H9 (cell line): ENCODE data around the gene SCFD1. TPM values are rescaled to one million over a fixed set of nuclear protein-coding genes. Genes with fewer than 3 reads are reported as not detected.

ENCODE experiments used
- DNase-seq: peaks from one replicate; pipeline ENCODE4 v3.0.0-alpha.2; 2017
- H2AFZ ChIP-seq: one replicate; pipeline ENCODE4 v1.6.1; 2013; ENCODE audit warnings: mild to moderate bottlenecking, low read length, control low read depth, moderate library complexity
- H2AK5ac ChIP-seq: 2 replicates; pipeline ENCODE4 v1.6.1; 2013; ENCODE audit warnings: low read length, control low read depth, mixed read lengths; ENCODE audit not compliant: insufficient read length
- H2BK120ac ChIP-seq: one replicate; pipeline ENCODE4 v1.6.1; 2013; ENCODE audit warnings: low read depth, mild to moderate bottlenecking, low read length, control low read depth, inconsistent platforms; ENCODE audit not compliant: poor library complexity, severe bottlenecking
- H2BK12ac ChIP-seq: 2 replicates; pipeline ENCODE4 v1.6.1; 2013; ENCODE audit warnings: low read length, control low read depth, mixed read lengths, low read depth; ENCODE audit not compliant: insufficient read length
- H2BK15ac ChIP-seq: 2 replicates; pipeline ENCODE4 v1.6.1; 2013; ENCODE audit warnings: low read depth, low read length, control low read depth
- H2BK20ac ChIP-seq: one replicate; pipeline ENCODE4 v1.6.1; 2013; ENCODE audit warnings: low read depth, mild to moderate bottlenecking, low read length, control low read depth, inconsistent platforms; ENCODE audit not compliant: poor library complexity, severe bottlenecking
- H2BK5ac ChIP-seq: 2 replicates; pipeline ENCODE4 v1.6.1; 2013; ENCODE audit warnings: low read length, control low read depth, mixed read lengths; ENCODE audit not compliant: insufficient read length
- H3K14ac ChIP-seq: 2 replicates; pipeline ENCODE4 v1.6.1; 2013; ENCODE audit warnings: low read length, control low read depth; ENCODE audit not compliant: insufficient read depth
- H3K18ac ChIP-seq: 2 replicates; pipeline ENCODE4 v1.6.1; 2013; ENCODE audit warnings: low read depth, mild to moderate bottlenecking, mixed read lengths, low read length, control low read depth; ENCODE audit not compliant: insufficient read length
- H3K23ac ChIP-seq: 2 replicates; pipeline ENCODE4 v1.6.1; 2013; ENCODE audit warnings: low read length, control low read depth, mixed read lengths, low read depth; ENCODE audit not compliant: insufficient read length
- H3K23me2 ChIP-seq: 2 replicates; pipeline ENCODE4 v1.6.1; 2013; ENCODE audit warnings: low read depth, mild to moderate bottlenecking, mixed read lengths, low read length, control low read depth; ENCODE audit not compliant: insufficient read length, poor library complexity, severe bottlenecking
- H3K27ac ChIP-seq: 2 replicates; pipeline ENCODE4 v1.5.1; 2013; ENCODE audit warnings: low read length, control low read depth, mixed read lengths, low read depth; ENCODE audit not compliant: insufficient read length
- H3K27me3 ChIP-seq: 2 replicates; pipeline ENCODE4 v1.6.1; 2013; ENCODE audit warnings: low read length, control low read depth, inconsistent platforms; ENCODE audit not compliant: insufficient read depth
- H3K4ac ChIP-seq: 2 replicates; pipeline ENCODE4 v1.6.1; 2013; ENCODE audit warnings: low read depth, mild to moderate bottlenecking, control low read depth, inconsistent platforms, low read length, moderate library complexity
- H3K4me1 ChIP-seq: 2 replicates; pipeline ENCODE4 v1.6.1; 2013; ENCODE audit warnings: low read length, control low read depth, inconsistent platforms; ENCODE audit not compliant: insufficient read depth
- H3K4me2 ChIP-seq: 2 replicates; pipeline ENCODE4 v1.6.1; 2013; ENCODE audit warnings: low read length, control low read depth, mixed read lengths; ENCODE audit not compliant: insufficient read length, insufficient read depth
- H3K56ac ChIP-seq: 2 replicates; pipeline ENCODE4 v1.6.1; 2013; ENCODE audit warnings: low read depth, mild to moderate bottlenecking, mixed read lengths, low read length, control low read depth; ENCODE audit not compliant: insufficient read length
- H3K79me1 ChIP-seq: 2 replicates; pipeline ENCODE4 v1.6.1; 2013; ENCODE audit warnings: low read depth, mild to moderate bottlenecking, moderate library complexity, low read length, control low read depth, inconsistent platforms; ENCODE audit not compliant: insufficient read depth, poor library complexity, severe bottlenecking
- H3K79me2 ChIP-seq: 2 replicates; pipeline ENCODE4 v1.6.1; 2013; ENCODE audit warnings: low read length, control low read depth, inconsistent platforms; ENCODE audit not compliant: insufficient read depth
- H3K9ac ChIP-seq: 2 replicates; pipeline ENCODE4 v1.6.1; 2013; ENCODE audit warnings: low read length, control low read depth, mixed read lengths; ENCODE audit not compliant: insufficient read length; ENCODE audit errors: extremely low read depth
- H3K9me3 ChIP-seq: one replicate; pipeline ENCODE4 v1.6.1; 2013; ENCODE audit warnings: low read depth, low read length, inconsistent platforms; ENCODE audit not compliant: control insufficient read depth
- H3T11ph ChIP-seq: one replicate; pipeline ENCODE4 v1.6.1; 2013; ENCODE audit warnings: mild to moderate bottlenecking, low read length, control low read depth, inconsistent platforms
- H4K20me1 ChIP-seq: one replicate; pipeline ENCODE4 v1.6.1; 2013; ENCODE audit not compliant: control insufficient read depth, insufficient read length, insufficient read depth
- H4K5ac ChIP-seq: 2 replicates; pipeline ENCODE4 v1.6.1; 2013; ENCODE audit warnings: low read depth, mild to moderate bottlenecking, mixed read lengths, low read length, control low read depth; ENCODE audit not compliant: insufficient read length
- H4K8ac ChIP-seq: replicated peaks from 2 replicates; pipeline ENCODE4 v1.6.1; 2013; ENCODE audit warnings: low read length, control low read depth, mixed read lengths, low read depth; ENCODE audit not compliant: insufficient read length
- H4K91ac ChIP-seq: 2 replicates; pipeline ENCODE4 v1.6.1; 2013; ENCODE audit warnings: low read depth, mild to moderate bottlenecking, moderate library complexity, mixed read lengths, low read length, control low read depth; ENCODE audit not compliant: insufficient read length
- H3K27ac Mint-ChIP-seq, 3 experiments: 2 replicates in 2 of 3; 3 replicates in 1 of 3; pipeline ENCODE4 v1.8.0; 2020 to 2021; ENCODE audit warnings: mixed read lengths in 3 of 3, mild to moderate bottlenecking in 1 of 3, moderate library complexity in 1 of 3
- H3K27me3 Mint-ChIP-seq: 2 replicates; pipeline ENCODE4 v1.8.0; 2021; ENCODE audit warnings: low read depth, mild to moderate bottlenecking, moderate library complexity, mixed read lengths
- H3K36me3 Mint-ChIP-seq, 3 experiments: 2 replicates in 2 of 3; 3 replicates in 1 of 3; pipeline ENCODE4 v1.8.0; 2020 to 2021; ENCODE audit warnings: low read depth in 3 of 3, mixed read lengths in 3 of 3; ENCODE audit not compliant: insufficient read depth in 1 of 3
- H3K4me1 Mint-ChIP-seq, 2 experiments: 2 replicates each; pipeline ENCODE4 v1.8.0; 2020; ENCODE audit warnings: mixed read lengths in 2 of 2
- H3K4me3 Mint-ChIP-seq, 2 experiments: 2 replicates in 1 of 2; 3 replicates in 1 of 2; pipeline ENCODE4 v1.8.0; 2020 to 2021; ENCODE audit warnings: mild to moderate bottlenecking in 2 of 2, mixed read lengths in 2 of 2, moderate library complexity in 1 of 2
- H3K9me3 Mint-ChIP-seq, 2 experiments: 2 replicates in 1 of 2; 3 replicates in 1 of 2; pipeline ENCODE4 v1.8.0; 2020; ENCODE audit warnings: mild to moderate bottlenecking in 2 of 2, mixed read lengths in 2 of 2, moderate library complexity in 1 of 2
- WGBS: extraction: QIAGEN DNeasy Blood & Tissue Kit; methylation state at CpG from one replicate; pipeline ENCODE4 v1.1.7; 2013; ENCODE audit warnings: missing lambda C conversion rate, low lambda C conversion rate, mixed read lengths; ENCODE audit not compliant: insufficient read length; ENCODE audit errors: extremely low coverage; 5-methylcytosine and 5-hydroxymethylcytosine counted together
- total RNA-seq: library from RNA; stranded (reverse); gene quantifications from 2 replicates; pipeline ENCODE4 v1.2.1, GENCODE V29; 2021
- TF ChIP-seq, protein P1 (sequence below): fragments of 200-600 bp; sonication (generic); conservative IDR thresholded peaks from 3 replicates; pipeline ENCODE4 v1.8.0; 2021; ENCODE audit warnings: antibody characterized with exemption, mild to moderate bottlenecking

Gene SCFD1
- total RNA-seq, 1 experiment from 2014 or later: 85.2 TPM

DNA sequence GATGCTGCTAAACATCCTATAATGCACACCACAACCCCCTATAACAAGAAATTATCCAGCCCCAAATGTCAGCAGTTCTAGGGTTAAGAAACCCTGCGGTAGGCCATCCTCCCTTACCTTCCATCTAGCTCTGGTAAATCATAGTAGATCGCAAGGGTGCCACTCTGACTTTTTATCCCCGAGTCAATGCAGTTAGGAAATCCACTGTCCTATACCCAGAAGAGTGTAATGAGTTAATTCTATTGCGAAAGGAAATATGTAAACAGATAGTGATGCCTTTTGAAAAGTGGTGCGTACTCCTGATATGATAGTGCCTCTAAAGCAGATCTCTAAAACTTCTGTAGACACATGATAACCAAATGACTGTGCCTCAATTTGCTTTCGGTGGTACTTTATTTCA, 29.8 kb downstream of the SCFD1 start:
- H4K91ac ChIP-seq: no peak overlapping the region
- no peaks in the 10 kb centered on the region for H3K4me1 ChIP-seq
- H2BK15ac ChIP-seq: no peak overlapping the region
- no peak overlapping the region for H3K14ac ChIP-seq
- no peak overlapping the region for H3K56ac ChIP-seq
- no peaks in the 10 kb centered on the region for H3K27me3 ChIP-seq
- no CpG with 5 or more reads among the region's 6 CpGs for WGBS
- no peak for DNase-seq
- no peaks in the 10 kb centered on the region for H3K9me3 Mint-ChIP-seq
- no peak overlapping the region for H3K9ac ChIP-seq
- H4K5ac ChIP-seq: no peak overlapping the region
- H3K9me3 ChIP-seq: no peaks in the 10 kb centered on the region
- H3K36me3 Mint-ChIP-seq: peaks cover 6 to 45% (median 38%) of the 10 kb centered on the region in 3 experiments; a peak in 6 of 7 replicates
- H4K20me1 ChIP-seq: no peaks in the 10 kb centered on the region
- H3K4me2 ChIP-seq: no peak overlapping the region
- H3K4me3 Mint-ChIP-seq: no peak overlapping the region
- H3K27me3 Mint-ChIP-seq: no peaks in the 10 kb centered on the region
- no peak overlapping the region for H2BK12ac ChIP-seq
- H3K79me1 ChIP-seq: no peaks in the 10 kb centered on the region
- no peak overlapping the region for H2BK120ac ChIP-seq
- no peak overlapping the region for H3K4ac ChIP-seq
- no peak overlapping the region for H3K27ac Mint-ChIP-seq
- no peak overlapping the region for H3K18ac ChIP-seq
- H3K23ac ChIP-seq: no peak overlapping the region
- H4K8ac ChIP-seq: no peak overlapping the region
- H2AFZ ChIP-seq: no peak overlapping the region
- no peaks in the 10 kb centered on the region for H3K4me1 Mint-ChIP-seq
- H3K27ac ChIP-seq: no peak overlapping the region
- H2BK5ac ChIP-seq: no peak overlapping the region
- H2BK20ac ChIP-seq: no peak overlapping the region
- no peak overlapping the region for H2AK5ac ChIP-seq
- H3K79me2 ChIP-seq: no peaks in the 10 kb centered on the region
- H3T11ph ChIP-seq: no peak overlapping the region
- no peaks in the 10 kb centered on the region for H3K23me2 ChIP-seq
- TF ChIP-seq, protein P1, sequence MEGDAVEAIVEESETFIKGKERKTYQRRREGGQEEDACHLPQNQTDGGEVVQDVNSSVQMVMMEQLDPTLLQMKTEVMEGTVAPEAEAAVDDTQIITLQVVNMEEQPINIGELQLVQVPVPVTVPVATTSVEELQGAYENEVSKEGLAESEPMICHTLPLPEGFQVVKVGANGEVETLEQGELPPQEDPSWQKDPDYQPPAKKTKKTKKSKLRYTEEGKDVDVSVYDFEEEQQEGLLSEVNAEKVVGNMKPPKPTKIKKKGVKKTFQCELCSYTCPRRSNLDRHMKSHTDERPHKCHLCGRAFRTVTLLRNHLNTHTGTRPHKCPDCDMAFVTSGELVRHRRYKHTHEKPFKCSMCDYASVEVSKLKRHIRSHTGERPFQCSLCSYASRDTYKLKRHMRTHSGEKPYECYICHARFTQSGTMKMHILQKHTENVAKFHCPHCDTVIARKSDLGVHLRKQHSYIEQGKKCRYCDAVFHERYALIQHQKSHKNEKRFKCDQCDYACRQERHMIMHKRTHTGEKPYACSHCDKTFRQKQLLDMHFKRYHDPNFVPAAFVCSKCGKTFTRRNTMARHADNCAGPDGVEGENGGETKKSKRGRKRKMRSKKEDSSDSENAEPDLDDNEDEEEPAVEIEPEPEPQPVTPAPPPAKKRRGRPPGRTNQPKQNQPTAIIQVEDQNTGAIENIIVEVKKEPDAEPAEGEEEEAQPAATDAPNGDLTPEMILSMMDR: no peak
